A549 (cell line): ENCODE results near the gene EPB41L1. TPM values are rescaled to one million over a fixed set of nuclear protein-coding genes. Genes with fewer than 3 reads are reported as not detected.

Experiments
- ATAC-seq, 2 experiments: fragments of 200-7000 bp in 1 of 2; fragments of >200 bp in 1 of 2; cut with Nextera tagmentation in 1 of 2; cut with Tn5 transposase in 1 of 2; 3 replicates each; pipeline versions ENCODE4 v1.8.0 to v1.9.1; 2018 to 2020; ENCODE audit warnings: mild to moderate bottlenecking in 1 of 2, moderate library complexity in 1 of 2
- CTCF ChIA-PET: fragments of 300-600 bp; sonication (Branson Sonifier 250); formaldehyde crosslinking; extraction: SDS; loops from one replicate; lab custom pipeline; 2021; ENCODE audit warnings: antibody characterized with exemption, inconsistent platforms; lab: Yijun Ruan, JAX
- POLR2A ChIA-PET: fragments of 350-600 bp; formaldehyde crosslinking; extraction: SDS; loops from one replicate; lab custom pipeline; 2021; ENCODE audit warnings: antibody characterized with exemption, inconsistent platforms; lab: Yijun Ruan, JAX
- DNase-seq, 2 experiments: peaks; one replicate each; pipeline versions ENCODE4 v3.0.0 to v3.0.0-alpha.2; 2011 to 2016; ENCODE audit warnings: low read depth in 1 of 2, low spot score in 1 of 2
- FAIRE-seq: peaks from 2 replicates; lab custom pipeline; 2011; peaks lifted over from hg19 to GRCh38; lab: Jason Lieb, UNC
- H3K27ac ChIP-seq, 2 experiments: fragments of >200 bp; sonication (Bioruptor Twin); formaldehyde crosslinking; 3 replicates each; pipeline ENCODE4 v1.5.1; 2016 to 2017
- H3K4me1 ChIP-seq: fragments of >200 bp; sonication (Bioruptor Twin); formaldehyde crosslinking; 3 replicates; pipeline ENCODE4 v1.6.1; 2016
- H3K4me2 ChIP-seq: fragments of >200 bp; sonication (Bioruptor Twin); formaldehyde crosslinking; 3 replicates; pipeline ENCODE4 v1.6.1; 2016
- H3K4me3 ChIP-seq: fragments of >200 bp; sonication (Bioruptor Twin); formaldehyde crosslinking; 3 replicates; pipeline ENCODE4 v1.5.1; 2016
- H3K9me3 ChIP-seq: fragments of >200 bp; sonication (Bioruptor Twin); formaldehyde crosslinking; 3 replicates; pipeline ENCODE4 v1.6.1; 2016
- ATOH8 ChIP-seq: fragments of 250-450 bp; sonication (Bioruptor Pico); IDR thresholded peaks from 2 replicates; pipeline ENCODE4 v1.5.0; 2020; ENCODE audit warnings: low read depth, mild to moderate bottlenecking, moderate library complexity
- BHLHE40 ChIP-seq: IDR thresholded peaks from 2 replicates; pipeline ENCODE4 v1.6.1; 2012; ENCODE audit warnings: low read depth, low read length, inconsistent platforms
- CEBPB ChIP-seq, 2 experiments: fragments of >200 bp in 1 of 2; sonication (Bioruptor Twin) in 1 of 2; formaldehyde crosslinking in 1 of 2; IDR thresholded peaks; 2 replicates each; pipeline ENCODE4 v1.6.1; 2012 to 2016
- CHD2 ChIP-seq: fragments of 150-350 bp; IDR thresholded peaks from 2 replicates; pipeline ENCODE4 v1.6.1; 2014; ENCODE audit warnings: low read length; ENCODE audit not compliant: partially characterized antibody
- CTCF ChIP-seq: fragments of >200 bp; sonication (Bioruptor Twin); formaldehyde crosslinking; IDR thresholded peaks from 3 replicates; pipeline ENCODE4 v1.5.1; 2016
- E2F6 ChIP-seq: IDR thresholded peaks from 2 replicates; pipeline ENCODE4 v1.6.1; 2012; ENCODE audit warnings: low read depth, borderline replicate concordance
- FOSB ChIP-seq: fragments of 250-450 bp; sonication (Bioruptor Pico); IDR thresholded peaks from 2 replicates; pipeline ENCODE4 v1.5.0; 2020; ENCODE audit warnings: mild to moderate bottlenecking, moderate library complexity
- FOSL2 ChIP-seq, 2 experiments: fragments of 450-650 bp in 1 of 2; fragments of >200 bp in 1 of 2; sonication (Bioruptor Twin) in 1 of 2; formaldehyde crosslinking; IDR thresholded peaks; 2 replicates each; pipeline versions ENCODE4 v1.5.0 to v1.6.1; 2016 to 2020; ENCODE audit warnings: mild to moderate bottlenecking in 1 of 2, moderate library complexity in 1 of 2
- HMGXB4 ChIP-seq: fragments of 250-450 bp; sonication (Bioruptor Pico); IDR thresholded peaks from 2 replicates; pipeline ENCODE4 v1.5.0; 2021; ENCODE audit warnings: mild to moderate bottlenecking, moderate library complexity, borderline replicate concordance
- HOXB5 ChIP-seq: fragments of 250-450 bp; sonication (Bioruptor Pico); IDR thresholded peaks from 2 replicates; pipeline ENCODE4 v1.5.0; 2020; ENCODE audit warnings: mild to moderate bottlenecking, moderate library complexity
- JUNB ChIP-seq: fragments of >200 bp; sonication (Bioruptor Twin); formaldehyde crosslinking; IDR thresholded peaks from 2 replicates; pipeline ENCODE4 v1.6.1; 2016
- KDM5A ChIP-seq: fragments of 200-600 bp; sonication (generic); IDR thresholded peaks from 2 replicates; pipeline ENCODE4 v1.6.1; 2016; ENCODE audit warnings: antibody characterized with exemption, mild to moderate bottlenecking
- MAX ChIP-seq: IDR thresholded peaks from 2 replicates; pipeline ENCODE4 v1.6.1; 2012
- MYC ChIP-seq: IDR thresholded peaks from 2 replicates; pipeline ENCODE4 v1.6.1; 2012; ENCODE audit warnings: mild to moderate bottlenecking, inconsistent platforms, low read length, improper control_type of control experiment, borderline replicate concordance
- NFE2L2 ChIP-seq: fragments of 150-350 bp; conservative IDR thresholded peaks from 2 replicates; pipeline ENCODE4 v1.6.1; 2014; ENCODE audit warnings: low read length
- PBX3 ChIP-seq: IDR thresholded peaks from 2 replicates; pipeline ENCODE4 v1.6.1; 2012
- POLR2AphosphoS2 ChIP-seq: conservative IDR thresholded peaks from 2 replicates; pipeline ENCODE4 v1.6.1; 2012; ENCODE audit warnings: low read length, improper control_type of control experiment, inconsistent platforms
- RARB ChIP-seq: fragments of 250-450 bp; sonication (Bioruptor Pico); IDR thresholded peaks from 2 replicates; pipeline ENCODE4 v1.8.0; 2021; ENCODE audit warnings: mild to moderate bottlenecking, moderate library complexity
- REST ChIP-seq: fragments of 200-600 bp; sonication (generic); IDR thresholded peaks from 2 replicates; pipeline ENCODE4 v1.6.1; 2016; ENCODE audit warnings: antibody characterized with exemption, mild to moderate bottlenecking, moderate library complexity
- RNF2 ChIP-seq: fragments of 200-600 bp; sonication (generic); IDR thresholded peaks from 2 replicates; pipeline ENCODE4 v1.6.1; 2016; ENCODE audit warnings: low read depth, mild to moderate bottlenecking, antibody characterized with exemption, moderate library complexity, borderline replicate concordance
- USF2 ChIP-seq: fragments of 450-650 bp; IDR thresholded peaks from 2 replicates; pipeline ENCODE4 v1.6.1; 2014; ENCODE audit warnings: antibody characterized with exemption
- WGBS: methylation state at CpG from one replicate; pipeline ENCODE4 v1.1.6; 2017; ENCODE audit errors: missing lambda C conversion rate; 5-methylcytosine and 5-hydroxymethylcytosine counted together
- polyA plus RNA-seq, 4 experiments: library from polyadenylated mRNA; depleted of rRNA in 3 of 4; stranded (reverse); fragments of >200 nt; fragmentation: RNase III in 1 of 4; extraction: RNeasy Plus Mini Kit Qiagen cat#74134 plus additional on column Dnase treatment in 1 of 4; gene quantifications; 2 replicates in 3 of 4; 3 replicates in 1 of 4; pipeline ENCODE4 v1.2.3, GENCODE V29; 2011 to 2017

The EPB41L1 gene
- polyA plus RNA-seq, 2 of the 4 experiments (the other 2 are of a cell fraction), result 45.9 to 94.4 TPM

GRCh38 chr20:36271639-36272546, 117.4 kb downstream of the EPB41L1 start:
- no peaks in the 10 kb centered on the region for H3K9me3 ChIP-seq
- TF ChIP-seq ATOH8 (no peak), FOSL2 (IDR thresholded peaks at IDR 0.05) (no peak), FOSL2 (CRISPR knock-in tag; IDR thresholded peaks at IDR 0.05) (no peak), RARB (CRISPR knock-in tag) (no peak), MAX (no peak), FOSB (CRISPR knock-in tag) (no peak), CTCF (no peak), USF2 (no peak), JUNB (no peak)
- no peak for DNase-seq
- H3K4me3 ChIP-seq, result no peak overlapping the region
- H3K4me2 ChIP-seq, result no peak overlapping the region
- POLR2A ChIA-PET, result no interaction called here
- WGBS, result 77% methylated on average over 21 of the region's 21 CpGs
- no peaks in the 10 kb centered on the region for H3K4me1 ChIP-seq
- CTCF ChIA-PET, result interaction anchor here (1.0 to 7.7 kb wide), 7 partner anchors 14 to 177 kb away, joined by 3 to 108 read pairs (median 6); no protein-coding TSS in a partner anchor
- no peak overlapping the region for H3K27ac ChIP-seq
- ATAC-seq, result no peak
- no peak for FAIRE-seq

- POLR2A ChIA-PET, result no interaction called here
- no peak for DNase-seq
- Histone ChIP-seq H3K4me2 (no peak overlapping the region), H3K4me3 (no peak overlapping the region), H3K9me3 (no peaks in the 10 kb centered on the region), H3K4me1 (no peaks in the 10 kb centered on the region), H3K27ac (no peak overlapping the region)
- FAIRE-seq, result no peak
- CTCF ChIA-PET, result interaction anchor here (0.8 to 7.7 kb wide), 16 partner anchors 8 to 285 kb away, joined by 3 to 108 read pairs (median 4); no protein-coding TSS in a partner anchor
- 62% methylated on average over 12 of the region's 12 CpGs for WGBS
- no peak for ATAC-seq
- TF ChIP-seq KDM5A (no peak), HMGXB4 (CRISPR knock-in tag) (no peak), PBX3 (no peak), BHLHE40 (no peak), RNF2 (no peak), CHD2 (no peak), FOSL2 (IDR thresholded peaks at IDR 0.05) (no peak), FOSL2 (CRISPR knock-in tag; IDR thresholded peaks at IDR 0.05) (no peak), CEBPB (IDR thresholded peaks at IDR 0.05) (no peak), POLR2AphosphoS2 (no peak), HOXB5 (CRISPR knock-in tag) (no peak), MYC (no peak), NFE2L2 (no peak), REST (no peak), E2F6 (no peak)
These were observed 118.1 kb downstream of the EPB41L1 start for GRCh38 chr20:36272547-36273220.
